Stimulated activated CD8-positive, alpha-beta memory T cell treated with anti-CD3 and anti-CD28 coated beads, Interleukin-15, amount 100 ng/mL, for 1 hour (primary cell): ENCODE results near the gene CAPN15.
"Not testable (repeated sequence)": the region's sequence is repeated elsewhere in the genome, so short reads cannot be mapped to it uniquely, and the experiment has no call there.

Experiments used
- DNase-seq: peaks from one replicate; pipeline ENCODE4 v3.0.0-alpha.2; 2020; ENCODE audit warnings: low read depth

Gene CAPN15

DNA sequence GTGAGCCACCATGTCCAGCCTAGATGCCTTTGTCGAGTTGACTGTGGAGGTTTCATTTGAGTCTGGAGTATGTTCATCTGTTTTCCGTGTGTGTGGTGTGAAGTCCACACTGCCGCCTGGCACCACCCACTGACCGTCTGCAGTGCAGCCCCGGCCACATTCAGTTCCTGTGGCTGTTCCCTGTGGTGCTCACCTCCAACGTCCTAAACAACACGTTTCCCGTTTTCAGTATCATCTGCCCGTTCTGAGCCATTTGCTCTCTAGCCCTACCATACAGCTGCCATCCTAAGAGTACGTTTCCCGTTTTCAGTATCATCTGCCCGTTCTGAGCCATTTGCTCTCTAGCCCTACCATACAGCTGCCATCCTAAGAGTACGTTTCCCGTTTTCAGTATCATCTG, 20.0 kb upstream of the CAPN15 start:
- DNase-seq, result not testable (repeated sequence)

DNA sequence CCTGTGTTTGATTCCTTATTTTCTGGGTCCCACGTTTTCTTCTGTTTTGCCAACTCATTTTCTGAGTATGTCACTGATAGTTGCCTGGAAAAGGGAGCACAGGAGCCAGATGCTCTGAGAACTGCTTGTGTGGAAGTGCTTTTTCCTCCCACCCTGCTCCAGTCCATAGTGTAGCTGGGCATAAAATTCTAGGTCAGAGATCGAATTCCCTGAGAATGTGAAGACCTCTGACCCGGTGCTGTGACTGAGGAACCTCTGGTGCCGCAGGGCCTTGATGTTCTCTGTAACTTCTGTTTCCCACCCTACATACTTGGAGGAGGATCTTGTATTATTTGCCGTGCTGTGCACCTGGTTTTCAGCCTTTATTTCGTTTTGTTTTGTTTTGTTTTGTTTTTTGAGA, 19.5 kb upstream of the CAPN15 start:
- no peak for DNase-seq

- no peak for DNase-seq
Measured at GRCh38 chr16:508884-509736, 18.4 kb upstream of the CAPN15 start.

DNA sequence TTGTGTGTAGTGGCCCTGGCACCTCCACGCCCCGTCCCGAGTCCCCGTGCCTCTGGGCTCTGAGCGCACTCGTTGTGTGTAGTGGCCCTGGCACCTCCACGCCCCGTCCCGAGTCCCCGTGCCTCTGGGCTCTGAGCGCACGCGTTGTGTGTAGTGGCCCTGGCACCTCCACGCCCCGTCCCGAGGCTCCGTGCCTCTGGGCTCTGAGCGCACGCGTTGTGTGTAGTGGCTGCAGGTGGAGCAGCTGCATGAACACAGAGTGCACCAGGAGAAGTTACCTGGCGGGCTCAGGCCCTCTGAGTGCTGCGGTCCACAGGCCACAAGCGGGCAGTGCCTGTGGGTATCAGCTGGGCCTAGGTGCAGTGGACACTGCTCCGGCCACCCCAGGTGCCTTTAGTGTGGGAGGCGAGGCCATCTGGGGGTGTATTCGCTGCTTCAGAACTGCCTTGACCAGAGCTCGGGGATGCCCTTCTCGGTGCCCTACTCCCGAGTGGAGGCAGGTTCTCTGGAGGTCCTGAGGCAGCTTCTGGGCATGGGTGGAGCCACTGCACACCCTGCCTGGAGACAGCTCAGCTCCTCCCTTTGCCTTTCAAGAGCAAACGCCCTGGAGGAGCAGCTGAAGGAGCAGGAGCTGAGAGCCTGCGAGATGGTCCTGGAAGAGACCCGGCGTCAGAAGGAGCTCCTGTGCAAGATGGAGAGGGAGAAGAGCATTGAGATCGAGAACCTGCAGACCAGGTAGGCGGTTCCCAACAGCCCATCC, 17.3 kb upstream of the CAPN15 start:
- DNase-seq, result no peak

DNA sequence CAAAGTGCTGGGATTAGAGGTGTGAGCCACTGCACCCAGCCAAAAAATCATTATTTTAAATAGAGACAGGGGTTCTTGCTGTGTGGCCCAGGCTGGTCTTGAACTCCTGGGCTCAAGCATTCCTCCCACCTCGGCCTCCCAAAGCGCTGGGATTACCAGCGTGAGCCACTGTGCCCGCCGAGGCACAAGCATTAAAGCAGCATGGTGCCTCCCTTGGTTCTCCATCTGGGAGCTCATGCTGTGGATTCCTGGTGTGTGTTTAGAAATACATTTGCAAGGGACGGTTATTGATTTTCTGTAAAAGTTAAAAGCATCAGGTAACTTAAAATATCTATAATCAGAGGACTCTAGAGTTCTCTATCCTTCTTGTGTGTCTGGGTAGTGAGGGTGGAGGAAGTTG, 14.7 kb upstream of the CAPN15 start:
- DNase-seq, result no peak

- DNase-seq, result no peak
Measured at GRCh38 chr16:513950-514349, 13.6 kb upstream of the CAPN15 start.

- no peak for DNase-seq
Measured at GRCh38 chr16:515175-515938, 12.2 kb upstream of the CAPN15 start.

GRCh38 chr16:515939-516226, 11.6 kb upstream of the CAPN15 start:
- no peak for DNase-seq

DNA sequence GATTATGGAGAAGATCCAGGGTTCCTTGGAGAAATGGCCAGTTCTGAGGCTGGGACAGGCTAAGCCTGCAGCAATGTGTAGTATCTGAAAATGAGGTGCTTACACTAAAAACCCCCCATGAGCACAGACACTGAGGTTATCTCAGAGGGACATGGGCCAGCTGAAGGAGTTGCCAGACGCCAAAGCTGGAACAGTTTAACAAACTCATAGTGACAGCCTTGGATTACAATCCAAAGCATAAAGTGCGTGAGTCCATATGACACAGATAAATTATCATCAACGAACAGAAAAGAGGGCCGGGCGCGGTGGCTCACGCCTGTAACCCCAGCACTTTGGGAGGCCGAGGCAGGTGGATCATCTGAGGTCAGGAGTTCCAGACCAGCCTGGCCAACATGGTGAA, 11.2 kb upstream of the CAPN15 start:
- no peak for DNase-seq

- no peak for DNase-seq
Measured at GRCh38 chr16:518858-519257, 8.7 kb upstream of the CAPN15 start.

DNA sequence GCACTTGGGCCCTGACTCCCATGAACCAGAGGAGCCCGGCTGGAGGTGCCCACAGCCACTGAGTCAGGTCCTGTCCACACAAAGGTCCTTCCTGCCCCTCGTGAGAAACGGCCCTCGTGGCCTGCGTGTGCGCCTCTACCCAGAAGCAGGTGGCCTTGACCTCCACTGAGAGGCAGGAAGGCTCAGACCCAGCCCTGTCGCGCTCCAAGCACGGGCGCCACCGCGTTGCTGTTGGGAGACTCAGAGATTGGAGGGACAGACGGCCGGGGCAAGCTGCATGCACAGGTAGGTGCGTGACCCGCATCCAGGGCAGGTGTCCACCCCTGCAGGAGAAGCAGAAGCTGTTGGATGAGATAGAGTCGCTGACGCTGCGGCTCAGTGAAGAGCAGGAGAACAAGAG, 8.1 kb upstream of the CAPN15 start:
- DNase-seq, result no peak

DNA sequence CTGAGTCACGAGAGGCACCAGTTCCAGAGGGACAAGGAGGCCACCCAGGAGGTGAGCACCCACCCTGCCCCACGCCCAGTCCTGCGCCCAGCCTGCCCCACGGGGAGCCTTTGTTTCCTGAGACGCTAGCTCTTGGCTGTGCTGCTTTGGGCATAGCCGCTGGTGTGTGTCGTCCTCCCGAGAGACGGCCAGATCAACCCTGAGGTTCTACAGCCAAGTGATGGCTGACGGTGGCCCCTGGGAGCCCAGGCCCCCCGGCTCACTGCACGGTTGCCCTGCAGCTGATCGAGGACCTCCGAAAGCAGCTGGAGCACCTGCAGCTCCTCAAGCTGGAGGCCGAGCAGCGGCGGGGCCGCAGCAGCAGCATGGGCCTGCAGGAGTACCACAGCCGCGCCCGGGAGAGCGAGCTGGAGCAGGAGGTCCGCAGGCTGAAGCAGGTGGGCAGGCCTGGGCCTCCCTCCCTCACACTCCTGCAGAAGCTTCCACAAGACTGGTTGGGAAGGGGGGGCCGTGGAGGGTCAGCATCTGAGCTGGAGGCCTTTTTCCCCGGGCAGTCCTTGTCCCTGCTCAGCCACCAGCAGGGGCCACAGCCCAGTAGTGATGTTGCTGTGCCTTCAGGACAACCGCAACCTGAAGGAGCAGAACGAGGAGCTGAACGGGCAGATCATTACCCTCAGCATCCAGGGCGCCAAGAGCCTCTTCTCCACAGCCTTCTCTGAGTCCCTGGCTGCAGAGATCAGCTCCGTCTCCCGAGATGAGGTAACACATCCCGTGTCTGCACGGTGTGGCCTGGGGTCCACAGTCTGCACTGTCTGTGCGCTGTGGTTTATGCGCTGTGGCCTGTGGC, 7.4 kb upstream of the CAPN15 start:
- no peak for DNase-seq

DNA sequence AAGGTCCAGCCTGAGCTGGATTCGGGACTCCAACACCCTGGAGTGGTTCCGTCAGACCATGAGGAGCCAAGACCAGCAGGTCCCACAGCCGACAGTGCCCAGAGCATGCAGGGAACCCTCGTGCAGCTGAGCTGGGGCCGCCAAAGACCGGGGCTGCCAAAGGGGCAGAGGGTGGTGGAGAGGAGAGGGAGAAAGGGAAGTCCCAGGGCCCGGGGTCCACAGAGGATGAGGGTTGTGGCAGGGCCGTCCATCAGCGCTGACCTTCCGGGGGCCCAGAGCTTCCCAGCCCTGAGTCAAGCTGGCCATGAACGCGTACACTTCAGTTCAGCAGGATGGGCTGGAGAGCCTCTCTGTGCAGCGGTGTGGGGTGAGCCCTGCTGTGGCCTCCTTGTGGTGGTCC, 6.7 kb upstream of the CAPN15 start:
- DNase-seq, result no peak

DNA sequence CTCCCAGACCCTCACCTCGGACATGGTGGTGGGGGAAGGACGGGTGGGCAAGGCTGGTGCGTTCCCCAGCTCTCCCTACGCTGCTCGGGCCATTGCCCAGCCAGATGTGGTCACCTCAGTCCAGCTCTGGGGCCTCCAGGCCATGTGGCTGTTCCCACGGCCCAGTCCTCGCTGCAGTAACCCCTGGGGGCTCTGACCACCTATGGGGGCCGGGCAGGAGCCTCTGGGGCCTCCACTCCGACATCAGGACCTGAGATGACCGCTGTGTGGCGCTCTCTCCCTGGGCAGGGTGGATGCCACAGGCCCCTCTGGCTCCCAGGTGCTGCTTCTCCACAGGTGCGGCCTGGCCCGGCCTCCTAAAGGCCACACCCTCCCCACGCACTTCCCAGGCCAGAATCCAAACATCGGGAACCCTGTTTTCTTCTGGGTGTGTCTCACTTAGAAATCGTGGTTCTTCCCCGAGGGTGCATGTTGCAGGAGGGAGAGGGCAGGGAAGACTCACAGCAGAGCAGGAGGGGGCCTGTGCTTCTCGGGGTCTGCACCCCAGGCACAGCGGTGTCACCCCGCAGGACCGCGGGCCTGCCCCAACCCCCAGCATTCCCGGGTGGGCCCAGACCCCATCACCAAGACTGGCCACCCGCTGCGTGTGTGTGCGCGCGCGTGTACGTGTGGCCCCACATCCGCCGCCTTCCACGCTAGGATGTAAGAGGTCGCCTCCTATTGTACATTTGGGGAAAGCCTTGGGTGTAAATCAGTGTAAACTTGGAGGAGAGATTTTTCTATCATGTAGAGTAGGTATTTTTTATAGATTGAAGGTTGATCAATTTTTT, 5.9 kb upstream of the CAPN15 start:
- DNase-seq, result no peak

DNA sequence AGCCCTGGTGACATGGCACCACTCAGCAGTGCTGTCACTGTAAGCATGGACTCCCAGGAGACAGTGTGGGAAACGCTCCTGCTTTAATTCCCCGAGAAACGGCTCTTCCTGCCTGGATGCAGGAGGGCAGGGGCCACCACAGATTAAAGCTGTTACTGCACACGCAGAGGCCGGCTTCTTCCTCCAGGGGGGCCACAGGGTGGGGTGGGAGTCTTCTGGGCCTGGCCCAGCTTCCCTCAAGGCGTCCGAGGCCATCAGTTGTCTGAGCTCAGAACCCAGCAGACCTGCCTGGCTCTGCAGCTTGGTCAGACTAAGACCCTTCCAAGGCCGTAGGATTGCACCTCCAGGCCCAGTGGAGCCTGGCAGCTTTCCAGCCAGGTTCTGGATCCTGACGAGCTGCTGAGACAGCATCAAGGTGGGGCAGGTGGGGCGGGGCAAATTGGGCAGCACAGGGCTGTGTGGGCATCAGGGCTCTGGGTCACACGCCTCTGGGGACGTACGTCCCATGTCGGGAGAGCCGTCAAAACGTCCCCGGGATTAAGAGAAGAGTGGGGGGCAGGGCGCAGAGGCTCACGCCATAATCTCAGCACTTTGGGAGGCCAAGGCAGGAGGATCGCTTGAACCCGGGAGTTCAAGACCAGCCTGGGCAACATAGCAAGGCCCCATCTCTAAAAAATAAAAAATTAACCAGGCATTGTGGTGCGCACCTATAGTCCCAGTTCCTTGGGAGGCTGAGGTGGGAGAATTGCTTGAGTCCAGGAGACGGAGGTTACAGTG, 5.0 kb upstream of the CAPN15 start:
- DNase-seq, result no peak

DNA sequence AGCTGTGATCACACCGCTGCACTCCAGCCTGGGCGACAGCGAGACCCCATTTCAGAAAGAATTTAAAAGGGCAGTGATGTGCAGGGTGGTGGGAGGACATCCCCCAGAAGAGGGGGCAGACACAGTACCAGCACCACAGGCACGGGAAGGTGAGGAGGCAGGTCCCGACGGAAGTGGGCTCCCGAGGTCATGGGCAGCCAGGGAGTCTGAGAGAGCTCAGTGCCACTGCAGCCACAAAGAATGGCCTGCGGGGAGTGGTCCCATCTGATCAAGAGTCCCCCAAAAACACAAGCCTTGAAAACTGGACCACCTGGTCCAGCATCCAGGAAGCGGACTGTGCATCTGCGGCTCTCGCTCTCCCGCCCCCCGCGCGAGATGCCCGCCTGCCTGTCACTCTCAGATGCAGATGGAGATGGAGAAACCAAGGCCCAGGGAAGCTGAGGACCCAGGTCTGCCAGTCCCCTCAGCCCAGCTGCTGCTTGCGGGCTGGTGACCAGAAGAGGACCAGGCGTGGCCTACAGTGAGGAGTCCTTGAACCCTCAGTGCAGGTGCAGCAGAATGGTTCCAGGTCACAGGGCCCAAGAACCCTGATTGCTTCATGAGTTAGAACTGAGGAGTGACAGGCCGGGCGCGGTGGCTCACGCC, 4.3 kb upstream of the CAPN15 start:
- no peak for DNase-seq

- DNase-seq, result no peak
Measured at GRCh38 chr16:524274-525040, 3.1 kb upstream of the CAPN15 start.

- DNase-seq, result no peak
Measured at GRCh38 chr16:525123-525519, 2.4 kb upstream of the CAPN15 start.
